Endodermal cell (in vitro differentiated cells): ENCODE results near the gene UBE2QL1. TPM values are rescaled to one million over a fixed set of nuclear protein-coding genes. Genes with fewer than 3 reads are reported as not detected.

ENCODE experiments used
- DNase-seq: peaks from one replicate; pipeline ENCODE4 v3.0.0-alpha.2; 2017
- H3K27ac ChIP-seq: 2 replicates; pipeline ENCODE4 v1.5.1; 2013; ENCODE audit warnings: mild to moderate bottlenecking, low read depth, low read length, moderate library complexity
- H3K27me3 ChIP-seq: 2 replicates; pipeline ENCODE4 v1.6.1; 2013; ENCODE audit warnings: mild to moderate bottlenecking, low read length, moderate library complexity; ENCODE audit not compliant: insufficient read depth, control insufficient read depth, poor library complexity, severe bottlenecking
- H3K36me3 ChIP-seq: 2 replicates; pipeline ENCODE4 v1.7.0; 2013; ENCODE audit warnings: mild to moderate bottlenecking, low read length, moderate library complexity; ENCODE audit not compliant: control insufficient read depth, insufficient read depth
- H3K4me1 ChIP-seq: one replicate; pipeline ENCODE4 v1.7.0; 2013; ENCODE audit warnings: low read length; ENCODE audit not compliant: control insufficient read depth, insufficient read depth
- H3K4me3 ChIP-seq: 2 replicates; pipeline ENCODE4 v1.5.1; 2013; ENCODE audit warnings: mild to moderate bottlenecking, low read length, moderate library complexity
- H3K9ac ChIP-seq: 2 replicates; pipeline ENCODE4 v1.6.1; 2013; ENCODE audit warnings: mild to moderate bottlenecking, low read length, moderate library complexity; ENCODE audit not compliant: poor library complexity, severe bottlenecking; ENCODE audit errors: extremely low read depth
- H3K9me3 ChIP-seq: 2 replicates; pipeline ENCODE4 v1.6.1; 2013; ENCODE audit warnings: mild to moderate bottlenecking, low read length, moderate library complexity; ENCODE audit not compliant: control insufficient read depth
- H3K27ac Mint-ChIP-seq: 2 replicates; pipeline ENCODE4 v1.8.0; 2020; ENCODE audit warnings: mixed read lengths
- H3K27me3 Mint-ChIP-seq: 2 replicates; pipeline ENCODE4 v1.8.0; 2021; ENCODE audit warnings: mild to moderate bottlenecking, mixed read lengths; ENCODE audit not compliant: insufficient read depth
- H3K36me3 Mint-ChIP-seq: 2 replicates; pipeline ENCODE4 v1.8.0; 2020; ENCODE audit warnings: low read depth, mixed read lengths
- H3K4me1 Mint-ChIP-seq: 2 replicates; pipeline ENCODE4 v1.8.0; 2020; ENCODE audit warnings: mixed read lengths
- H3K4me3 Mint-ChIP-seq: 2 replicates; pipeline ENCODE4 v1.8.0; 2020; ENCODE audit warnings: mild to moderate bottlenecking, moderate library complexity, mixed read lengths
- H3K9me3 Mint-ChIP-seq: 2 replicates; pipeline ENCODE4 v1.8.0; 2020; ENCODE audit warnings: mild to moderate bottlenecking, mixed read lengths
- WGBS, 2 experiments: methylation state at CpG; one replicate each; pipeline versions ENCODE4 v1.1.5 to v1.1.7; 2013; ENCODE audit warnings: missing lambda C conversion rate in 2 of 2, mixed read lengths in 1 of 2; ENCODE audit not compliant: insufficient coverage in 1 of 2, insufficient read length in 1 of 2; 5-methylcytosine and 5-hydroxymethylcytosine counted together
- total RNA-seq, 2 donors: library from RNA; stranded (reverse); fragmentation: NEBNext Ultra II Directional in 1 of 2; extraction: Animal tissue kit (Norgen Biotek cat#: 25700) in 1 of 2; gene quantifications; 2 replicates in 1 of 2; 3 replicates in 1 of 2; pipeline ENCODE4 v1.2.1, GENCODE V29; 2021
- TF ChIP-seq, protein P1 (sequence below): fragments of 200-600 bp; sonication (generic); conservative IDR thresholded peaks from 2 replicates; pipeline ENCODE4 v1.5.0; 2021; ENCODE audit warnings: antibody characterized with exemption, mild to moderate bottlenecking

Gene UBE2QL1
- total RNA-seq, 2 donors from 2014 or later: 0.11 TPM; not detected in 1

- H3K4me3 Mint-ChIP-seq: no peak overlapping the region
- H3K27me3 ChIP-seq: peaks cover 18% of the 10 kb centered on the region
These were observed 35.8 kb downstream of the UBE2QL1 start for GRCh38 chr5:6484446-6484845.

GRCh38 chr5:6484899-6485298 is 36.2 kb downstream of the UBE2QL1 start:
- H3K4me1 ChIP-seq: no peaks in the 10 kb centered on the region
- H3K9ac ChIP-seq: no peak overlapping the region
- 78 to 100% methylated on average over 1 to 5 of the region's 5 CpGs for WGBS, 2 experiments
- Mint-ChIP-seq H3K4me1 (no peaks in the 10 kb centered on the region), H3K27me3 (peaks cover 16% of the 10 kb centered on the region), H3K4me3 (no peak overlapping the region), H3K36me3 (no peaks in the 10 kb centered on the region), H3K9me3 (no peaks in the 10 kb centered on the region), H3K27ac (no peak overlapping the region)
- peaks cover 18% of the 10 kb centered on the region for H3K27me3 ChIP-seq
- H3K36me3 ChIP-seq: no peaks in the 10 kb centered on the region
- no peaks in the 10 kb centered on the region for H3K9me3 ChIP-seq
- TF ChIP-seq, protein P1, sequence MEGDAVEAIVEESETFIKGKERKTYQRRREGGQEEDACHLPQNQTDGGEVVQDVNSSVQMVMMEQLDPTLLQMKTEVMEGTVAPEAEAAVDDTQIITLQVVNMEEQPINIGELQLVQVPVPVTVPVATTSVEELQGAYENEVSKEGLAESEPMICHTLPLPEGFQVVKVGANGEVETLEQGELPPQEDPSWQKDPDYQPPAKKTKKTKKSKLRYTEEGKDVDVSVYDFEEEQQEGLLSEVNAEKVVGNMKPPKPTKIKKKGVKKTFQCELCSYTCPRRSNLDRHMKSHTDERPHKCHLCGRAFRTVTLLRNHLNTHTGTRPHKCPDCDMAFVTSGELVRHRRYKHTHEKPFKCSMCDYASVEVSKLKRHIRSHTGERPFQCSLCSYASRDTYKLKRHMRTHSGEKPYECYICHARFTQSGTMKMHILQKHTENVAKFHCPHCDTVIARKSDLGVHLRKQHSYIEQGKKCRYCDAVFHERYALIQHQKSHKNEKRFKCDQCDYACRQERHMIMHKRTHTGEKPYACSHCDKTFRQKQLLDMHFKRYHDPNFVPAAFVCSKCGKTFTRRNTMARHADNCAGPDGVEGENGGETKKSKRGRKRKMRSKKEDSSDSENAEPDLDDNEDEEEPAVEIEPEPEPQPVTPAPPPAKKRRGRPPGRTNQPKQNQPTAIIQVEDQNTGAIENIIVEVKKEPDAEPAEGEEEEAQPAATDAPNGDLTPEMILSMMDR: no peak
- no peak for DNase-seq
- no peak overlapping the region for H3K4me3 ChIP-seq
- no peak overlapping the region for H3K27ac ChIP-seq

More at GRCh38 chr5:6484446-6484845, 35.8 kb downstream of the UBE2QL1 start:
- Mint-ChIP-seq H3K36me3 (no peaks in the 10 kb centered on the region), H3K27ac (no peak overlapping the region), H3K9me3 (no peaks in the 10 kb centered on the region), H3K27me3 (peaks cover 16% of the 10 kb centered on the region), H3K4me1 (no peaks in the 10 kb centered on the region)
- no peak for DNase-seq
- H3K4me1 ChIP-seq: no peaks in the 10 kb centered on the region
- no peak overlapping the region for H3K4me3 ChIP-seq
- no peaks in the 10 kb centered on the region for H3K9me3 ChIP-seq
- no peak overlapping the region for H3K9ac ChIP-seq
- 91 to 94% methylated on average over 11 to 13 of the region's 13 CpGs for WGBS, 2 experiments
- H3K27ac ChIP-seq: no peak overlapping the region
- no peaks in the 10 kb centered on the region for H3K36me3 ChIP-seq
- TF ChIP-seq, protein P1: no peak

DNA sequence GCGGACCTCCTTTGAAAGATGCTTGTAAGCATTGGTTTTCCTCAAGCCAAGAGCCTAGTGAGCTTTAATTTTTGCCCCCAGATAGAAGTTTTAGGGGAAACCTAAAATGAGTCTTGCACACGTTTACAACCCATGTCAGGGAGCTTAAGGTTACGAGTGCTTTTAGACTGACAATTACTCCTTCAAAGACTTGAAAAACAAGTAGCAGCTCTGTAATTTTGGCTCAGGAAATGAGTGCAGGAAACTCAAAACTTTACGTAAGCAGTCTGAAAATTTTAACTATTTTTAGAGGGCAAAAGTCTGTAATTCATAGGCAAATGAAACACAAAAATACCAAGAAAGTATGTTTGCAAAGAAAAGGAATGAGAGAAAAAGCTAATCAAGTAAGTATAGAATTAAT is 36.8 kb downstream of the UBE2QL1 start:
- WGBS, 2 experiments: 83 to 85% methylated on average over 4 of the region's 4 CpGs
- peaks cover 18% of the 10 kb centered on the region for H3K27me3 ChIP-seq
- no peak overlapping the region for H3K4me3 ChIP-seq
- no peaks in the 10 kb centered on the region for H3K9me3 ChIP-seq
- H3K36me3 ChIP-seq: no peaks in the 10 kb centered on the region
- no peak for DNase-seq
- no peaks in the 10 kb centered on the region for H3K4me1 ChIP-seq
- Mint-ChIP-seq H3K9me3 (no peaks in the 10 kb centered on the region), H3K36me3 (no peaks in the 10 kb centered on the region), H3K4me1 (no peaks in the 10 kb centered on the region), H3K4me3 (no peak overlapping the region), H3K27ac (no peak overlapping the region), H3K27me3 (peaks cover 13% of the 10 kb centered on the region)
- no peak overlapping the region for H3K27ac ChIP-seq
- TF ChIP-seq, protein P1: no peak
- H3K9ac ChIP-seq: no peak overlapping the region
